ENCODE measurements around the gene NID1. TPM values are rescaled to one million over a fixed set of nuclear protein-coding genes. Genes with fewer than 3 reads are reported as not detected.

Gene NID1
- total RNA-seq, 1 experiment from 2014 or later = 0.32 TPM

GRCh38 chr1:236025836-236026235, 39.1 kb downstream of the NID1 start:
- ATAC-seq (no peak), DNase-seq (ENCODE audit: low read depth, low spot score) (no peak)
- TF ChIP-seq ZBTB33 (IDR thresholded peaks at IDR 0.05; ENCODE audit: extremely low read depth, insufficient replicate concordance, low read length) (no peak), TCF7L2 (IDR thresholded peaks at IDR 0.05; ENCODE audit: borderline replicate concordance, extremely low read depth, insufficient read depth, insufficient read length) (no peak), SRF (IDR thresholded peaks at IDR 0.05; ENCODE audit: low read depth) (no peak), EGR1 (IDR thresholded peaks at IDR 0.05; ENCODE audit: low read depth) (no peak), YY1 (IDR thresholded peaks at IDR 0.05; ENCODE audit: extremely low read depth, insufficient replicate concordance, low read depth, low read length) (no peak), MAX (IDR thresholded peaks at IDR 0.05) (no peak), REST (IDR thresholded peaks at IDR 0.05; ENCODE audit: low read depth) (no peak), JUND (IDR thresholded peaks at IDR 0.05) (no peak), ZNF274 (IDR thresholded peaks at IDR 0.05; ENCODE audit: low read depth, low read length) (no peak), CTCF (IDR thresholded peaks at IDR 0.05 in 2 of 3, conservative IDR thresholded peaks at IDR 0.05 in 1 of 3; ENCODE audit: borderline replicate concordance in 1 of 3, insufficient read depth in 1 of 3, low read depth in 2 of 3, low read length in 2 of 3) (no peak), POLR2AphosphoS5 (IDR thresholded peaks at IDR 0.05; ENCODE audit: low read depth, low read length) (no peak), SP1 (IDR thresholded peaks at IDR 0.05; ENCODE audit: low read depth) (no peak), FOSL1 (IDR thresholded peaks at IDR 0.05; ENCODE audit: low read depth) (no peak), EZH2 (IDR thresholded peaks at IDR 0.05) (no peak), EZH2phosphoT487 (IDR thresholded peaks at IDR 0.05; ENCODE audit: borderline replicate concordance) (no peak), ZFX (IDR thresholded peaks at IDR 0.05) (no peak), CBX3 (IDR thresholded peaks at IDR 0.05; ENCODE audit: low read depth) (no peak)
- no peaks in the 10 kb centered on the region for H3K9me2 ChIP-seq (ENCODE audit: insufficient read depth)
- no peak overlapping the region for H3K4me2 ChIP-seq (ENCODE audit: low read length)
- no TSS peak for BruUV-seq (replicated peaks)
- H2AFZ ChIP-seq (ENCODE audit: low read depth, low read length, poor library complexity, severe bottlenecking) = no peak overlapping the region
- no peak overlapping the region for H3K9ac ChIP-seq (ENCODE audit: low read length)
- no peak overlapping the region for H3K4me3 ChIP-seq (replicated peaks in 1 of 2; ENCODE audit: low read depth in 1 of 2, low read length in 2 of 2)
- no peaks in the 10 kb centered on the region for H3K79me2 ChIP-seq (ENCODE audit: insufficient read depth, low read length)
- ChIA-PET POLR2A (no interaction called here), RAD21 (ENCODE audit: low non-redundant PET in 1 of 2, low total read pairs in 2 of 2, uncharacterized antibody in 2 of 2, unreplicated experiment in 2 of 2) (no interaction called here), CTCF (no interaction called here)
- H3K27me3 ChIP-seq (ENCODE audit: insufficient read depth, low read length) = no peaks in the 10 kb centered on the region
- H3K27ac ChIP-seq (ENCODE audit: low read depth, low read length) = no peak overlapping the region
- no peaks in the 10 kb centered on the region for H3K4me1 ChIP-seq (ENCODE audit: control insufficient read depth in 1 of 2, insufficient read depth in 2 of 2, low read length in 2 of 2)
- intact Hi-C loops (cut with micrococcal nuclease) = no loop called here
- H3K36me3 ChIP-seq (ENCODE audit: control insufficient read depth in 1 of 2, insufficient read depth in 2 of 2, low read length in 2 of 2) = no peaks in the 10 kb centered on the region
- no peaks in the 10 kb centered on the region for H3K9me3 ChIP-seq (ENCODE audit: control insufficient read depth in 1 of 2, insufficient read depth in 1 of 2, low read depth in 1 of 2, low read length in 2 of 2)
- H4K20me1 ChIP-seq (ENCODE audit: insufficient read depth) = no peaks in the 10 kb centered on the region

All from HCT116 (cell line).